GM23248 (cell line): ENCODE data around the gene PLEK2. TPM values are rescaled to one million over a fixed set of nuclear protein-coding genes. Genes with fewer than 3 reads are reported as not detected.

Experiments
- DNase-seq: peaks from one replicate; pipeline ENCODE4 v3.0.0-alpha.2; 2015
- H2AFZ ChIP-seq: fragments of 200-600 bp; sonication (generic); 2 replicates; pipeline ENCODE4 v1.6.1; 2016; ENCODE audit warnings: antibody characterized with exemption
- H3F3A ChIP-seq: fragments of 200-600 bp; sonication (generic); 2 replicates; pipeline ENCODE4 v1.6.1; 2016; ENCODE audit warnings: mild to moderate bottlenecking, antibody characterized with exemption, mixed run types; ENCODE audit not compliant: insufficient read depth
- H3K27ac ChIP-seq: fragments of 200-600 bp; sonication (generic); 2 replicates; pipeline ENCODE4 v1.5.1; 2016; ENCODE audit warnings: mild to moderate bottlenecking
- H3K27me3 ChIP-seq: fragments of 200-600 bp; sonication (generic); replicated peaks from 2 replicates; pipeline ENCODE4 v1.6.1; 2016; ENCODE audit warnings: mild to moderate bottlenecking; ENCODE audit not compliant: insufficient read depth
- H3K36me3 ChIP-seq: fragments of 200-600 bp; sonication (generic); 2 replicates; pipeline ENCODE4 v1.6.1; 2016; ENCODE audit warnings: low read depth, mild to moderate bottlenecking
- H3K4me1 ChIP-seq: fragments of 200-600 bp; sonication (generic); 2 replicates; pipeline ENCODE4 v1.6.1; 2016; ENCODE audit warnings: mild to moderate bottlenecking; ENCODE audit not compliant: insufficient read depth
- H3K4me2 ChIP-seq: fragments of 200-600 bp; sonication (generic); one replicate; pipeline ENCODE4 v1.6.1; 2016; ENCODE audit warnings: mild to moderate bottlenecking; ENCODE audit not compliant: unreplicated experiment
- H3K4me3 ChIP-seq: fragments of 200-600 bp; sonication (generic); 2 replicates; pipeline ENCODE4 v1.5.1; 2016; ENCODE audit warnings: mild to moderate bottlenecking
- H3K79me2 ChIP-seq: fragments of 200-600 bp; sonication (generic); 2 replicates; pipeline ENCODE4 v1.6.1; 2016; ENCODE audit warnings: mild to moderate bottlenecking; ENCODE audit not compliant: insufficient read depth
- H3K9ac ChIP-seq: fragments of 200-600 bp; sonication (generic); 2 replicates; pipeline ENCODE4 v1.6.1; 2016; ENCODE audit warnings: mild to moderate bottlenecking
- H3K9me2 ChIP-seq: fragments of 200-600 bp; sonication (generic); 2 replicates; pipeline ENCODE4 v1.6.1; 2016; ENCODE audit warnings: mixed run types, mild to moderate bottlenecking, moderate library complexity; ENCODE audit not compliant: insufficient read depth
- H3K9me3 ChIP-seq: fragments of 200-600 bp; sonication (generic); one replicate; pipeline ENCODE4 v1.6.1; 2017; ENCODE audit warnings: low read depth
- H4K20me1 ChIP-seq: fragments of 200-600 bp; sonication (generic); 2 replicates; pipeline ENCODE4 v1.6.0; 2016; ENCODE audit not compliant: insufficient read depth
- EZH2 ChIP-seq: fragments of 200-600 bp; sonication (generic); IDR thresholded peaks from 2 replicates; pipeline ENCODE4 v1.6.1; 2018; ENCODE audit warnings: antibody characterized with exemption, mild to moderate bottlenecking; ENCODE audit not compliant: insufficient read depth, poor library complexity, severe bottlenecking
- EZH2phosphoT487 ChIP-seq: fragments of 200-600 bp; sonication (generic); IDR thresholded peaks from 2 replicates; pipeline ENCODE4 v1.6.1; 2018; ENCODE audit warnings: antibody characterized with exemption, moderate library complexity, mild to moderate bottlenecking, low read depth; ENCODE audit not compliant: insufficient read depth
- WGBS, 2 experiments: methylation state at CpG; one replicate each; pipeline ENCODE4 v1.1.6; 2015 to 2017; ENCODE audit warnings: low lambda C conversion rate in 2 of 2, low coverage in 1 of 2; ENCODE audit errors: missing lambda C conversion rate in 2 of 2; 5-methylcytosine and 5-hydroxymethylcytosine counted together
- in situ Hi-C: fragments of 300-500 bp; cut with MboI; formaldehyde crosslinking; loops from 2 replicates; pipeline ENCODE4 v1.15.0; 2020
- polyA plus RNA-seq: library from polyadenylated mRNA; unstranded; fragments of >200 nt; fragmentation: Nextera tagmentation; extraction: Ambion mirVana; gene quantifications from 2 replicates; pipeline ENCODE4 v1.2.1, GENCODE V29; 2016
- total RNA-seq: library from RNA; depleted of rRNA; stranded (reverse); fragments of >200 nt; shearing (Covaris generic); gene quantifications from 2 replicates; pipeline ENCODE4 v1.2.3, GENCODE V29; 2014

Gene PLEK2
- total and polyA plus RNA-seq, 2 experiments from 2014 or later = 10.8 to 11.4 TPM

GRCh38 chr14:67405771-67406170, 6.2 kb downstream of the PLEK2 start:
- no peak for TF ChIP-seq EZH2phosphoT487
- no peak for TF ChIP-seq EZH2
- Histone ChIP-seq H3K79me2 (no peaks in the 10 kb centered on the region), H2AFZ (no peak overlapping the region), H3K27ac (no peak overlapping the region), H3K36me3 (no peaks in the 10 kb centered on the region), H3K9me2 (no peaks in the 10 kb centered on the region), H3K4me3 (no peak overlapping the region), H3K9me3 (no peaks in the 10 kb centered on the region), H3K27me3 (no peaks in the 10 kb centered on the region), H3F3A (no peaks in the 10 kb centered on the region), H3K9ac (no peak overlapping the region), H3K4me2 (no peak overlapping the region), H3K4me1 (no peaks in the 10 kb centered on the region), H4K20me1 (no peaks in the 10 kb centered on the region)
- 95 to 99% methylated on average over 5 of the region's 5 CpGs for WGBS, 2 experiments
- no peak for DNase-seq
- in situ Hi-C loops = no loop called here

DNA sequence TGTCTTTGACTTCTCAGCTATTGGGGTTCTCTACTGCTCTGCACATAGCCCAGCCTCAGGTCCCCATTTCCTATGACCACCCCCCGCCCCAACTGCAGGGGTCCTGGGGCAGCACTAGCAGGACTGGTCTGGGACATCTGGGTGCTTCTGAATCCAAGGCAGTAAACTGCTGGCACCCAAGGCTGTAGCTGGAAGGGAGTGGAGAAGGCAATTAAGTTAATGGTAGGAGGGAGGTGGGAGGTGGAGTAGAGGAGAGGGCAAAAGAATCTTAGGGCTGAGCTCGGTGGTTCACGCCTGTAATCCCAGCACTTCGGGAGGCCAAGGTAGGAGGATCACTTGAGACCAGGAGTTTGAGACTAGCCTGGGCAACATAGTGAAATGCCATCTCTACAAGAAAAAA, 11.5 kb downstream of the PLEK2 start:
- TF ChIP-seq EZH2 (no peak), EZH2phosphoT487 (no peak)
- H3K4me3 ChIP-seq = no peak overlapping the region
- H2AFZ ChIP-seq = no peak overlapping the region
- in situ Hi-C loops = no loop called here
- no peaks in the 10 kb centered on the region for H3K9me2 ChIP-seq
- no peaks in the 10 kb centered on the region for H3K36me3 ChIP-seq
- no peaks in the 10 kb centered on the region for H3K79me2 ChIP-seq
- H3K9ac ChIP-seq = no peak overlapping the region
- 81 to 90% methylated on average over 4 of the region's 4 CpGs for WGBS, 2 experiments
- H3K27ac ChIP-seq = no peak overlapping the region
- H3K9me3 ChIP-seq = no peaks in the 10 kb centered on the region
- DNase-seq = no peak
- H3F3A ChIP-seq = no peaks in the 10 kb centered on the region
- H3K4me2 ChIP-seq = no peak overlapping the region
- peaks cover 15% of the 10 kb centered on the region for H3K4me1 ChIP-seq
- H4K20me1 ChIP-seq = no peaks in the 10 kb centered on the region
- no peaks in the 10 kb centered on the region for H3K27me3 ChIP-seq

DNA sequence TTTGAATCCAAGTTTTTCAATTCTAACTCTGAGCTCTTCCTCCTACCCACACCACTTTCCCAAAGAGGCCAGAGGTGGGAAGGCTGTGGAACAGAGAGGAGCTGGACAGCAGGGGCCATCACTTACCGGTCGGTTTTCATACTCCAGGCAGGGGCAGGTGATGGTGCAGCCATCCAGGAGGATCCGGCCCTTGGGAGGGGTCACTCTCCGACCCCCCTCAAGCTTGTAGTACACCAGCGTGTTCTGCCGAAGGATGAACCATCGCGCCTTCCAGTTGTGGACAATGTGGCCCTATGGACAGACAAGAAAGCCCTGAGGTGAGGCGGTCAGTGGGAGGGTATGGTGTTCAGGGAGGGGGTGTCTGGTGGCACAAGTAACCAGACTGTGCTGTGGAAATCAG, 14.4 kb downstream of the PLEK2 start:
- Histone ChIP-seq H3K9me2 (no peaks in the 10 kb centered on the region), H3K27ac (no peak overlapping the region), H2AFZ (no peak overlapping the region), H3K9me3 (no peaks in the 10 kb centered on the region), H3K79me2 (no peaks in the 10 kb centered on the region), H3K4me1 (peaks cover 15% of the 10 kb centered on the region), H3F3A (no peaks in the 10 kb centered on the region), H3K4me2 (no peak overlapping the region), H3K9ac (no peak overlapping the region), H4K20me1 (no peaks in the 10 kb centered on the region), H3K4me3 (no peak overlapping the region), H3K36me3 (no peaks in the 10 kb centered on the region), H3K27me3 (no peaks in the 10 kb centered on the region)
- TF ChIP-seq EZH2 = no peak
- TF ChIP-seq EZH2phosphoT487 = no peak
- 93 to 96% methylated on average over 9 of the region's 9 CpGs for WGBS, 2 experiments
- DNase-seq = no peak
- in situ Hi-C loops = no loop called here

- no peak for TF ChIP-seq EZH2phosphoT487
- no peak for TF ChIP-seq EZH2
- Histone ChIP-seq H3K27ac (no peak overlapping the region), H4K20me1 (no peaks in the 10 kb centered on the region), H3K4me1 (peaks cover 15% of the 10 kb centered on the region), H3K9ac (no peak overlapping the region), H3K4me2 (no peak overlapping the region), H3K36me3 (no peaks in the 10 kb centered on the region), H3K9me3 (no peaks in the 10 kb centered on the region), H3K4me3 (no peak overlapping the region), H3K79me2 (no peaks in the 10 kb centered on the region), H2AFZ (no peak overlapping the region), H3K27me3 (no peaks in the 10 kb centered on the region), H3F3A (no peaks in the 10 kb centered on the region), H3K9me2 (no peaks in the 10 kb centered on the region)
- 52 to 86% methylated on average over 2 of the region's 2 CpGs for WGBS, 2 experiments
- peak; percentile 25 for DNase-seq
- in situ Hi-C loops = no loop called here
Measured at GRCh38 chr14:67396381-67396970, 15.5 kb downstream of the PLEK2 start.

GRCh38 chr14:67395876-67396189, 16.1 kb downstream of the PLEK2 start:
- Histone ChIP-seq H3K36me3 (no peaks in the 10 kb centered on the region), H3K27me3 (no peaks in the 10 kb centered on the region), H3F3A (no peaks in the 10 kb centered on the region), H3K9me2 (no peaks in the 10 kb centered on the region), H3K4me3 (no peak overlapping the region), H3K27ac (no peak overlapping the region), H3K4me2 (no peak overlapping the region), H4K20me1 (no peaks in the 10 kb centered on the region), H3K9me3 (no peaks in the 10 kb centered on the region), H2AFZ (no peak overlapping the region), H3K4me1 (peaks cover 15% of the 10 kb centered on the region), H3K79me2 (no peaks in the 10 kb centered on the region), H3K9ac (no peak overlapping the region)
- DNase-seq = peak; percentile 46
- 49 to 55% methylated on average over 5 of the region's 5 CpGs for WGBS, 2 experiments
- in situ Hi-C loops = no loop called here
- no peak for TF ChIP-seq EZH2phosphoT487
- TF ChIP-seq EZH2 = no peak
